Activated CD8-positive, alpha-beta T cell treated with anti-CD3 and anti-CD28 coated beads for 36 hours (primary cell): Measurements from ENCODE around the gene POLN. TPM values are rescaled to one million over a fixed set of nuclear protein-coding genes. Genes with fewer than 3 reads are reported as not detected.
A peak's percentile ranks its signal among the peaks of the same experiment; 100 is the strongest.

Experiments
- ATAC-seq: fragments of 200-7000 bp; cut with Tn5 transposase; one replicate; pipeline ENCODE4 v1.10.0; 2021; ENCODE audit warnings: mild to moderate bottlenecking, moderate library complexity
- CTCF ChIA-PET: fragments of 350-600 bp; sonication (Branson Sonifier 250); formaldehyde crosslinking; loops from one replicate; lab custom pipeline; 2021; ENCODE audit warnings: antibody characterized with exemption; lab: Charles Lee
- POLR2A ChIA-PET: fragments of 350-600 bp; sonication (Branson Sonifier 250); formaldehyde crosslinking; loops from one replicate; lab custom pipeline; 2021; ENCODE audit warnings: antibody characterized with exemption; lab: Charles Lee
- DNase-seq: peaks from one replicate; pipeline ENCODE4 v3.0.0-alpha.2; 2020
- H3K27ac Mint-ChIP-seq: one replicate; pipeline ENCODE4 v1.8.0; 2021; ENCODE audit warnings: mild to moderate bottlenecking, mixed read lengths
- H3K27me3 Mint-ChIP-seq: one replicate; pipeline ENCODE4 v1.8.0; 2021; ENCODE audit warnings: mixed read lengths
- H3K36me3 Mint-ChIP-seq: one replicate; pipeline ENCODE4 v1.8.0; 2021; ENCODE audit warnings: low read depth, mixed read lengths
- H3K4me1 Mint-ChIP-seq: one replicate; pipeline ENCODE4 v1.8.0; 2021; ENCODE audit warnings: low read depth, mixed read lengths
- H3K4me3 Mint-ChIP-seq: one replicate; pipeline ENCODE4 v1.8.0; 2021; ENCODE audit warnings: mild to moderate bottlenecking, moderate library complexity, mixed read lengths
- H3K9me3 Mint-ChIP-seq: one replicate; pipeline ENCODE4 v1.8.0; 2021; ENCODE audit warnings: mixed read lengths
- CTCF ChIP-seq: fragments of 200-600 bp; IDR thresholded peaks from one replicate; pipeline ENCODE4 v1.8.0; 2022; ENCODE audit warnings: antibody characterized with exemption, mild to moderate bottlenecking
- intact Hi-C: fragments of 100-400 bp; cut with micrococcal nuclease; formaldehyde crosslinking; loops from one replicate; pipeline ENCODE4 v1.10.0; 2022
- total RNA-seq, 2 experiments: library from RNA; stranded (reverse); gene quantifications; one replicate each; pipeline ENCODE4 v1.2.3, GENCODE V29; 2021

POLN gene
- total RNA-seq, 2 experiments from 2014 or later: 2.1 to 2.9 TPM

- ChIA-PET CTCF (no interaction called here), POLR2A (no interaction called here)
- intact Hi-C loops: no loop called here
- Mint-ChIP-seq H3K9me3 (no peaks in the 10 kb centered on the region), H3K27me3 (no peaks in the 10 kb centered on the region), H3K36me3 (no peaks in the 10 kb centered on the region), H3K4me1 (peaks cover 18% of the 10 kb centered on the region), H3K4me3 (no peak overlapping the region), H3K27ac (no peak overlapping the region)
- no peak for TF ChIP-seq CTCF
- DNase-seq (no peak), ATAC-seq (no peak)
Observed at GRCh38 chr4:2248044-2248780, 6.3 kb upstream of the POLN start.

- Mint-ChIP-seq H3K9me3 (no peaks in the 10 kb centered on the region), H3K4me1 (peaks cover 19% of the 10 kb centered on the region), H3K4me3 (no peak overlapping the region), H3K36me3 (no peaks in the 10 kb centered on the region), H3K27me3 (no peaks in the 10 kb centered on the region), H3K27ac (no peak overlapping the region)
- intact Hi-C loops: no loop called here
- ChIA-PET POLR2A (no interaction called here), CTCF (no interaction called here)
- ATAC-seq: no peak
- no peak for DNase-seq
- TF ChIP-seq CTCF: no peak
Observed at GRCh38 chr4:2247128-2248043, 5.5 kb upstream of the POLN start.

- ATAC-seq: no peak
- Mint-ChIP-seq H3K4me3 (no peak overlapping the region), H3K27me3 (no peaks in the 10 kb centered on the region), H3K4me1 (peaks cover 21% of the 10 kb centered on the region), H3K36me3 (no peaks in the 10 kb centered on the region), H3K9me3 (no peaks in the 10 kb centered on the region), H3K27ac (no peak overlapping the region)
- no peak for TF ChIP-seq CTCF
- no peak for DNase-seq
- intact Hi-C loops: no loop called here
- ChIA-PET CTCF (no interaction called here), POLR2A (interaction anchor here (0.6 kb wide), 1 partner anchor 184 kb away, joined by 3 read pairs; no protein-coding TSS in a partner anchor)
Observed at GRCh38 chr4:2246384-2247127, 4.6 kb upstream of the POLN start.

- Mint-ChIP-seq H3K9me3 (no peaks in the 10 kb centered on the region), H3K27ac (peak overlapping the region; percentile 44), H3K27me3 (no peaks in the 10 kb centered on the region), H3K4me1 (peaks cover 21% of the 10 kb centered on the region), H3K36me3 (no peaks in the 10 kb centered on the region), H3K4me3 (no peak overlapping the region)
- DNase-seq (no peak), ATAC-seq (no peak)
- ChIA-PET CTCF (no interaction called here), POLR2A (interaction anchor here (0.6 kb wide), 1 partner anchor 185 kb away, joined by 3 read pairs; no protein-coding TSS in a partner anchor)
- intact Hi-C loops: no loop called here
- no peak for TF ChIP-seq CTCF
Observed at GRCh38 chr4:2245787-2246275, 3.9 kb upstream of the POLN start.
